Measurements from ENCODE around the gene FGGY.

The FGGY gene

GRCh38 chr1:59378621-59379370, 81.9 kb downstream of the FGGY start:
- no peak for DNase-seq (ENCODE audit: extremely low read depth in 1 of 2, low read depth in 1 of 2)

GRCh38 chr1:59379371-59379728, 82.5 kb downstream of the FGGY start:
- DNase-seq (ENCODE audit: extremely low read depth in 1 of 2, low read depth in 1 of 2) = no peak

GRCh38 chr1:59383963-59384362, 87.1 kb downstream of the FGGY start:
- no peak for DNase-seq (ENCODE audit: extremely low read depth in 1 of 2, low read depth in 1 of 2)

GRCh38 chr1:59384443-59384842, 87.5 kb downstream of the FGGY start:
- no peak for DNase-seq (ENCODE audit: extremely low read depth in 1 of 2, low read depth in 1 of 2)

- DNase-seq (ENCODE audit: extremely low read depth in 1 of 2, low read depth in 1 of 2) = no peak
Observed at GRCh38 chr1:59388191-59388590, 91.3 kb downstream of the FGGY start.

- DNase-seq (ENCODE audit: extremely low read depth in 1 of 2, low read depth in 1 of 2) = no peak
Observed at GRCh38 chr1:59389847-59390246, 93.0 kb downstream of the FGGY start.

GRCh38 chr1:59390307-59390706, 93.4 kb downstream of the FGGY start:
- no peak for DNase-seq (ENCODE audit: extremely low read depth in 1 of 2, low read depth in 1 of 2)

GRCh38 chr1:59391212-59392179, 94.6 kb downstream of the FGGY start:
- no peak for DNase-seq (ENCODE audit: extremely low read depth in 1 of 2, low read depth in 1 of 2)

GRCh38 chr1:59393211-59394180, 96.6 kb downstream of the FGGY start:
- no peak for DNase-seq (ENCODE audit: extremely low read depth in 1 of 2, low read depth in 1 of 2)

- DNase-seq (ENCODE audit: extremely low read depth in 1 of 2, low read depth in 1 of 2) = no peak
Observed at GRCh38 chr1:59394706-59395425, 98.0 kb downstream of the FGGY start.

- no peak for DNase-seq (ENCODE audit: extremely low read depth in 1 of 2, low read depth in 1 of 2)
Observed at GRCh38 chr1:59396387-59396786, 99.5 kb downstream of the FGGY start.

- no peak for DNase-seq (ENCODE audit: extremely low read depth in 1 of 2, low read depth in 1 of 2)
Observed at GRCh38 chr1:59397139-59397858, 100.4 kb downstream of the FGGY start.

- DNase-seq (ENCODE audit: extremely low read depth in 1 of 2, low read depth in 1 of 2) = no peak
Observed at GRCh38 chr1:59399642-59400041, 102.7 kb downstream of the FGGY start.

- DNase-seq (ENCODE audit: extremely low read depth in 1 of 2, low read depth in 1 of 2) = no peak
Observed at GRCh38 chr1:59401581-59401980, 104.7 kb downstream of the FGGY start.

GRCh38 chr1:59404796-59405195, 107.9 kb downstream of the FGGY start:
- DNase-seq (ENCODE audit: extremely low read depth in 1 of 2, low read depth in 1 of 2) = no peak

GRCh38 chr1:59406437-59407164, 109.7 kb downstream of the FGGY start:
- DNase-seq (ENCODE audit: extremely low read depth in 1 of 2, low read depth in 1 of 2) = no peak

GRCh38 chr1:59408608-59409240, 111.8 kb downstream of the FGGY start:
- DNase-seq (ENCODE audit: extremely low read depth in 1 of 2, low read depth in 1 of 2) = no peak

- DNase-seq (ENCODE audit: extremely low read depth in 1 of 2, low read depth in 1 of 2) = no peak
Observed at GRCh38 chr1:59409549-59409948, 112.7 kb downstream of the FGGY start.
